NAMALWA (cell line): ENCODE measurements around the gene PTPRN2.
"Not testable (repeated sequence)": the region's sequence is repeated elsewhere in the genome, so short reads cannot be mapped to it uniquely, and the experiment has no call there.

Experiments used
- DNase-seq: peaks from one replicate; pipeline ENCODE4 v3.0.0-alpha.2; 2015; ENCODE audit warnings: low spot score

PTPRN2 gene

DNA sequence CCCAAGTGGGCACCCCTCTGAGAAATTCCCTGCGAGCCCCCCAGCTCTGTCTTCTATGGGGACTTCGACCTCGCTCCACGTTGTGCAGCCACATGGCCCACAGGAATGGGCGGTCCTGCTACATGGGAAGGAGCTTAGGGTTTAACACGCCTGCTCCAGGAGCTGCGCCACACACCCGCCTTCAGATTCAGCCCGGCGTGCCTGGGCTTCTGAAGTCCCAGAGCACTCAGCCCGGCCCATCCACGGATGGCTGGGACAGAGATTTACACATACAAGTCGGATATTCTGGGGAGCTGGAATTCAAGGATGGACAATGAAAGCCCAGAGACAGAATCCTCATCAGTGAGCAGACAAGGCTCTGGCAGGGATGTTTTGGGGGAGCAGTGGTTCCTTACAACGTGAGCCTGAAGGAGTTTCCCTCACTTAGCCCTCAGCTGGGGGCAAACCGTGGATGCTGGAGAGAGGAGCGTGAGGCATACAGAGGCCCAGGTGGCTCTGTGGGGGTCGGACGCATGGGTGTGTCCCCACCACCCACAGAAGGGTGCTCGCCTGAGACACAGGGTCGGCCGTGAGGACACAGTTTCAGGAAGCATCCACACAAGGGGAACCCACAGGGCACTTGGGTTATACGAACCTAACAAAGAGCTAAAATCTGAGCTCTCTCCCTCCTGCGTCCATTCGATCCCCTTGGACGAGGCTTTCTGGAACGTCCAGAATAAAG, 877.9 kb downstream of the PTPRN2 start:
- no peak for DNase-seq

DNA sequence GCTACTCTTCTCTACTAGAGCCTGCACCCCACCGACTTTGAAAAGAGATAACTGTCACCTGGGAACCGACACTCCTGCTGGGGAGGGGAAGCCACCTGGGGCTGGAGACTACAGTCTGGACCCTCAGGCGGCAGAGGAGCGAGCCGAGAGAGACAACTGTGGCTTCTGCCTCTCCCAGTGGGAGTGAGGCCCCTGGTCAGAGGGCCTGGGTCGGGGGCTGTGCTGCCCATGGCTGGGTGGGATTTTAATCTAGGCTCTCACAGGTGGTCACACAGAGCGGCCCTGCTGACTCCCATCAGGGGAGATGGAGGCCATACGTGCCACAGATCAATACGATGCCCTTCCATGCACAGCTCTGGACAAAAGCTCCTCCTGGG, 878.7 kb downstream of the PTPRN2 start:
- no peak for DNase-seq

DNA sequence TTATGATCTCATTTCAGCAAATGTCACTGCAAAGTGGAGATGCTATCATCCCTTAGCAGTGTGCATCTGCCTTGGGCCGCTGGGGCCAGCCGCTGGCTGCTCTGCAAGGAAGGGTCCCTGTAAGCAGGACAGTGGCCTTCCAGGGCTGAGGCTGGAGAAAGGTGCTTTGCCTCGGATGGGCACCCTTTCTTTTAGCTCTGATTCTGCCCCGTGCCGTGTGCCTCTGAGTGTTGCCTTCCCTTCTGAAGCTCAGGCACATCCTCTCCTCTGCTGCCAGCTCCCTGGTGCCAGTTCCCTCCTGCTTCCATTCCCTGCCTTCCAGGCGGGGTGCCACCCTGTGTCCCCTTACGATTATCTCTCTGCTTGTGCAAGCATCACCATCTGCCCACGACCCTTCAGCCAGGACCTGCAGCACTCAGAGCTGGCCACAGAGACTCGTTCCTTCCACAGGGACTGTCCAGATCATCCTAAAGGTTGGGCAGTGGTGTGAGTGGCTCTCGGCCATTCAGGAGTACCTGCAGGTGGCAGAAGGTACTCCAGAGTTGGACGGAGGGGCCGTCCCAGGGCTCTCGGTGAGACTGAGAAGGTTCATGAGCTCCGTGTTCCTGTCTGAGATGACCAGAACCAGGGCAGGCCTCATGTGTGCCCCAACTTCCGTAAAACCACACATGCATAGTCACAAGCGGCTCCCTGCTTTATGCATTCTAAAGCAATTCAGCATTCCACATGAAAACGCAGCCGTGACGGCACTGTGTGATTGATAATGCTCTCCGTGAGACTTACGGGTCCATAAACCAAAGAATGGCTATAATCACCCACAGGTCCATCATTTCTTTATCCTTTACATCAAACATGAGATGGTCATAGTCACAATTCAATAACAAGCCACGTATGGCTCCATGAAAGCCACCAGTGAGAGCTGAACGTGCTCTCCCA, 879.4 kb downstream of the PTPRN2 start:
- DNase-seq, result no peak

DNA sequence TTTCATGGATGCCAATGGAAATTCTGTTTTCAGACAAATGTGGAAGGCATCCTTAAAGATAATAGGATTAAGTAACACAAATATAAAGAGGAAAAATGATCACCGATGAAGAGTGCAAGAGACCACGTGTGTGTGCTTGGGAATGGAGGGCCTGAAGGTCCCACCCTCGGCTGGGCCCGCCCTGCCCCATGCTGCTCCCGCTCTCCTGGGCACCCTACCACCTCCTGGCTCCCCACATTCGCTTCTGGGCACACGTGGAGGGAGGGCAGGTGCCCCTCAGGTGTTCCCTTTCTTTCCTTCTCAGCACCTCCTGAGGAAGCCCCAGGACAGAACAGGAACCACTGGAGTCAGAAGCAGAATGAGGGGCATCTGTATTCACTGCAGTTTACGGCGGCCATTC, 883.3 kb downstream of the PTPRN2 start:
- no peak for DNase-seq

DNA sequence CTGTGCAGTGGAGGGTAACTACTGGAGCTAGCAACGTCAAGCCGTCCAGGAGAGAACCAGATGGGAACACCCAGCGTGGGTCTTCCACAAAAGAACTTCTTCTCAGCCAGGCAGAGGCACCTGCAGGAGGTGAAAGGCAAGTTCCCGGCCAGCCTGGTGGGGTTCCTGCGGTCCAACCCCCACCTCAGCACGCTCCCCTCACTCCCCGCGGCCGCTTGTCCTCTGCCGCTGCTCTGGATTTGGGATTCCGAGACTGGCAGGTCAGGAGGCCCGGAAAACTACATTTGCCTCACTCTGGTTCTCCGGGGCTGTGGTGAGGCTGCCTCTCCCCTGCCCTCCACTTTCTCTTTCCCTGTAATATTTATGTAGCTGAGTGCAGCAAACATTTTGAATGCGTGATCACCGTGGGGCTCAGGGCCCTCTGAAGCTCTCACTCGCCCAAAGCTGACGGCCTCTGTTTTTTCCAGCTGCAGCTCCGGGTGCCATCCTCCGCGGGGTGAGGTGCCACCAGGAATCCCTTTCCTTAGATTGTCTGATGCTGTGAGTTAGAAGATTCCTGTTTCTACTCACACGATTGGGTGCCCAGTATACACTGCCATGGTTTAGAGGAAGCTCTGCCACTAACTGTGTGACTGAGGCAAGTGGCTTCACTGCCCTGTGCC, 884.0 kb downstream of the PTPRN2 start:
- no peak for DNase-seq

DNA sequence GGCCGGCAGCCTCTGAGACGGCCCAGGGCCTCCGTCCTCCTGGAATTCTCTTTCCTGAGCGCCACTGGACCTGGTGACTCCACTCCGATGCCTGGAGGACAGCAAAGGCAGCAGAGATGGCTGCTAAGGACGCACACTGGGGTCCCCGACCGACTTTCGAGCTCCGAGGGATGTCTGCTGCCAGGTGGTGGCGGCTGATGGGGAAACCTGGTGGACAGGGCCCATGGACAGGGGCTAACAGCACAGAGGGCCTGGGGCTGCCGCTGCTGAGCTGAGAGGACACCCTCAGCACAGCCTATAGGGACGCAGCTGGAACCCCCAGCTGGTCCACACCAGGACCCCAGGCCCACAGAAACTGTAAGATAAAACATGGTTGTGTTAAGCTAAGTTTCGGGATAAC, 884.5 kb downstream of the PTPRN2 start:
- no peak for DNase-seq

DNA sequence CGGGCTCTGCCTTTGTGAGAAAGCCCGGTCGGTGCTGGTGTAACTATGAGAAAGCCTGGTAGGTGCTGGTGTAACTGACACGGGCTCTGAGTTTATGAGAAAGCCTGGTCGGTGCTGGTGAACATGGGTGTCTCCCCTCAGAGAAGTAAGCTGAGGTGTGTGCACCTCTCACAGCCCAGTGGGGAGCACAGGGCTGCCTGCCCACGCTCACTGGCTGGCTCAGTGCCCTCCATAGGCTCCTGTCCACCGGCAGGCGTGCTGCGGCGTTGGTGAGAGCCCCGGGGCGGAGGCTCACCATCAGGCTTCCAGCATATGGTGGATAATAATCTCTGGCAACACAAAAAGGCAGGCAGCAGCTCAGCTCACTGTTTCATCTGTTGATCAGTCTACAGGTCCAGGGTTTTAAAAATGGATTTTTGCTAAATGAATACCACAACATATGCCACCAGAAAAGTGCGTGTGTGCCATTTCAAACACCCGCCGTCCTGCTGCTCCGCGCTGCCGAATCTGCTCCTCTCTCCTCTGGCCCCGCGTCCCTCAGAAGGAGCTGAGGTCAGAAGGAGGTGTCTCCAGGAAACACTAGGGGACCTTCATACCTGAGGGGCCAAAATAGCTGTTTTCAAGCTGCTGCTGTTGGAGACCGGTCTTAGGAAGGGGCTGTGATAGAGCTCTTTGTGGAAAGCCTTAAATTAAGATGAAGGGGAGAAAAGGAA, 885.2 kb downstream of the PTPRN2 start:
- no peak for DNase-seq

DNA sequence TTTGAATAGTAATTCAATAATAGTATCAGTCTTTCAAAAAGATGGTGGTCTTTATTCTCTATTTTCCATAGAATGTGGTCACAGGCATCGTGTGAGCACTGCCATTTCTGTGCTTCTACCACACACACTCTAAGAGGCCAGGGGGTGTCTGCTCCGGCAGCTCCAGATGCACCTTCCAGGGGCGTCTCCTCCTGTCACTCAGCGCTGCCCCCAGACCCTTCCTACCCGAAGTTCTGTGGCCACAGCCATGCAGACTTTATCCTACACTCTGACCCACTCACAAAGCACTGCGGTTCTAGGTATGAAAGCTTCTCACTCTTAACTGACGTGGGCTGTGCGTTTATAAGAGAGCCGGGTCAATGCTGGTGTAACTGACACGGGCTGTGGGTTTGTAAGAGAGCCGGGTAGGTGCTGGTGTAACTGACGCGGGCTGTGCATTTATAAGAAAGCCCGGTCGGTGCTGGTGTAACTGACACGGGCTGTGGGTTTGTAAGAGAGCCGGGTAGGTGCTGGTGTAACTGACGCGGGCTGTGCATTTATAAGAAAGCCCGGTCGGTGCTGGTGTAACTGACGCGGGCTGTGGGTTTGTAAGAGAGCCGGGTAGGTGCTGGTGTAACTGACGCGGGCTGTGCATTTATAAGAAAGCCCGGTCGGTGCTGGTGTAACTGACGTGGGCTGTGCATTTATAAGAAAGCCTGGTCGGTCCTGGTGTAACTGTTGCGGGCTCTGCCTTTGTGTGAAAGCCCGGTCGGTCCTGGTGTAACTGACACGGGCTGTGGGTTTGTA, 886.0 kb downstream of the PTPRN2 start:
- not testable (repeated sequence) for DNase-seq

DNA sequence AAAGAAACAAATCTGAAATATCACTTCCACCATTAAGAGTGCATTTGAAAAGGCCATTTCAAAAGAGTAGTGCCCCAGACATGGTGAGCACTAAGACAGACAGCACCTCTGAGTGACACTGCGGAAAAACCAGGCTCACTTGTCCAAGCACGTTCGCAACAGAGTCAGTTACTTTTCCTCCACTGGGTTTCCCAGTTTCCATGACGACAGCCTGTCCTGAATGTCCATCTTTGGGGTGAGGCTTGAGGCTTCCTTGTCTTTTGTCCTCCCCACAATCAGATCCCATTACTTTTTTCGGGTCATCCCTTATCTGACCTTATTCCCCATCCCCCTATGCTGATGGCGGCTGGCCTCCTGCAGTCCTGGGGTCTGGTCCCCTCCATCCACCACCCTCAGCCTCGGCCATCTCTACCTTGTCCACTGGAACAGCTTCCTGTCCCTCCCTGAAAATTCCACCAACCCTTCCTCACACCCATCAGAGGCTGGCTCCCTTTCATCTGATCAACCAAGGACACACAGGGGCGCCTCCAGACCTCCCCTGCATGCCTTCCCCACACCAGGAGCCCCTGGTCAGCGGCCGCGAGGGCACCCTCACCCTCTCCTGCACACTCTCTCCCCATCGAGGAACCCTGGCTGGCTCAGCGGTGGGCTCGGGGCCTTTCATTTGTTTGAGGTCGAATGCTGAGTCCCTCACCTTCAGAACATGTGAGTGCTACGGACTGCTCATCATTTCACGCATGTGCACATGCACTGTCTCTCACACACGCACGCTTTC, 887.2 kb downstream of the PTPRN2 start:
- no peak for DNase-seq

DNA sequence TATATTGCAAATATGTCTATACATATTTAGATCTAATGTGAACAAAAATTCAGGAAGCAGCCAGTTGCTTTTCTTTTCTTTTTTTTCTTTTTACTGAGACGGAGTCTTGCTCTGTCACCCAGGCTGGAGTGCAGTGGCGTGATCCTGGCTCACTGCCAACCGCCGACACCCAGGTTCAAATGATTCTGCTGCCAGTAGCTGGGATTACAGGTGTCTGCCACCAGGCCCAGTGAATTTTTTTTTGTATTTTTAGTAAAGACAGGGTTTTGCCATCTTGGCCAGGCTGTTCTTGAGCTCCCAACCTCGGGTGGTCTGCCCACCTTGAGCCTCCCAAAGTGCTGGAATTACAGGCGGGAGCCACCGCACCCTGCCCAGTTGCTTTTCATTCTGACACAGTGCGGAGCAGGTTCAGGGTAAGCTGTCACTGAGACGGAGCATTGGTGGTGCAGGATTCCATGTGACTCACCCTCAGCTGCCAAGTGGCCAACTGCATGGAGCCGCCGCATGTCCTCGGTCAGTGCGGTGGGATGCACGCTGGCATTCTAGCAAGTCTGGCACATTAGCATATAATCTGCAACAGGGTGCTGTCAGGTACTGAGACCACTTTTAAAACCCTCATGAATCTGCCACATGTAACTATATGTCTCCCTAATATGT, 888.1 kb downstream of the PTPRN2 start:
- DNase-seq, result no peak

DNA sequence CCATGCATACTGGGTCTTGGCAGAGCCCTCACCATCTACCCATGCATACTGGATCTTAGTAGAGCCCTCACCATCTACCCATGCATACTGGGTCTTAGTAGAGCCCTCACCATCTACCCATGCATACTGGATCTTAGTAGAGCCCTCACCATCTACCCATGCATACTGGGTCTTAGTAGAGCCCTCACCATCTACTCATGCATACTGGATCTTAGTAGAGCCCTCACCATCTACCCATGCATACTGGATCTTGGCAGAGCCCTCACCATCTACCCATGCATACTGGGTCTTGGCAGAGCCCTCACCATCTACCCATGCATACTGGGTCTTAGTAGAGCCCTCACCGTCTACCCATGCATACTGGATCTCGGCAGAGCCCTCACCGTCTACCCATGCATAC, 890.3 kb downstream of the PTPRN2 start:
- not testable (repeated sequence) for DNase-seq

DNA sequence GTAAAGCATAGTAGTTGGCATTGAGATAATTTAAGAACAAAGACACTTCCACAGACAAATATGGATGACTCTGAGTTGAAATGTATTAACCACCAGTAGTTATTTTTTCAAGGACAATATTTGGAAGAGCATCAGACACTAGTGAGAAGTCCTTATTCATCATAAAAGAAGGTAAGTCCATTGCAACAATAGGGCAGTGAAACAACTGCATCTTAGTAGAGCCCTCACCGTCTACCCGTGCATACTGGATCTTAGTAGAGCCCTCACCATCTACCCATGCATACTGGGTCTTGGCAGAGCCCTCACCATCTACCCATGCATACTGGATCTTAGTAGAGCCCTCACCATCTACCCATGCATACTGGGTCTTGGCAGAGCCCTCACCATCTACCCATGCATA, 892.0 kb downstream of the PTPRN2 start:
- not testable (repeated sequence) for DNase-seq

DNA sequence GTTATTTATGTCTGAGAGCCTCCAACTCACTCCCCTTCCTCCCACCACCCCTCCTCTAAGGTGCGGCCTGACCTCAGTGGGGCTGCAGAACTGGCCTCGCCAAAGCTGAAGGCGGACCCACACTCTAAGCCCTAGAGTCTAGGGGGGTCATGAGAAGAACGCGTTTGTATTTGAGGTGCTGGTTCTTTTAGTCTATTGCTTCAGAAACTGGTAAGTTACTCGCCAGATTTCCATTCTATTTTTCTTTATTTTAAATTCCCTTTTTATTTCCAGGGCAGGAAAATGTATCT, 893.3 kb downstream of the PTPRN2 start:
- no peak for DNase-seq

DNA sequence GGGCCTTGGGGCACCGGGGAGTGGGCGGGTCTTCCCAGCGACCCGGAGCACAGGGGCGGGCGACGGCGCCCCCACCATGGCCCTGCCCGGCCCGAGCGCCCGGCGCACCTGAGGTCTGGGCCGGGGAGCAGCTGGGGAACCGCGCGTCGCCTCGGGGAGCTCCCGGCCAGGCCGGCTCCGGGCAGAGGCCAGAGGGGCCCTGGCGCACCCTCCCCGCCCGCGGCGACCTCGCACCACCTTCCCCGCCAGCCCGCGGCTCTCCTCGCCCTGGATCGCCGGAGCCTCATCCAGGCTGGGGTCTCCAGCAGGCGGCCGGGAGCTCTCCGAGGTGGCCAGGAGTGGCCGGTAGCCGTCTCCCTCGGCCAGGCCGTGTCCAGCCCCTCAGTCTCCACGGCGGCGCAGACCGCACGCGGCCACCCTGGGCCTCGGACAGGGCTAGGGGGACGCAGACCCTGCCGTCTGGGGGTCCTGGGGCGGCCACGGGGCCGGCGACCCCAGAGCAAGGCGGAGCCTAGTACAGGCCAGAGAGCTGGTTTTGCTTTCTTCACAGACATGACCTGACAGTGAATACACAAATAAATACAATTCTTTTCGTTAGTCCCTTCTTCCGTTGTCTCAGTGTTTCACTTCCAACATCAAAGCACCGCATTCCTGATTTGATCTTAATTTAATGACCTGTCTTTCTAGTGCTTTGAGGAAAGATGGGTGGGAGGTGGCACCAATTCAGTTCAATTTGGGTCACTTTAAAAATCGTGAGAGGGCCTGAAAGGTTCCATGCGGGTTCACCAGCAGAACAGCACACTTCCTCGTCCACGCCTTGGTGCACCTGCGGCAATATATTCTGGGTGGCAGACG, 893.9 kb downstream of the PTPRN2 start:
- DNase-seq, result no peak

DNA sequence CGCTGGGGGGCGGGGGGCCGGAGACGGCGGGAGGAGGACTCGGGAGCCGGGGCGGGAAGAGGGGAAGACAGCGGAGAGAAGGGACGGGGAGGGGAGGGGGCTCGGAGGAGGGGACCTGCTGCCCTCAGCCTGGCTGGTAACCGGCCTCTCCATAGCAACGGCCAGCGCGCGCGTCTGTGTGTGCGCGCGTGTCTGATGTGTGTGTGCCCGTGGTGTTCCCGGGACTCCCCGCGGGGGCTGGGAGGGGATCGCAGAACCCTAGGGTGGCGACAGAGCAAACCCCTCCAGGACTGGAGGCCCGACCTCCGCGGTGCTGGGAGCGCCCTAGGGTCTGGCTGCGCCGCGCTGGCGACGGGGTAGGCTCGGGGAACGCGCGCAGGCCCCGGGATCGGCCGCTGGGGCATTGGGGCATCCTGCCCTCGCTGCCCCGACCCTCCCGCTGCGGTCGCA, 894.5 kb downstream of the PTPRN2 start:
- no peak for DNase-seq

DNA sequence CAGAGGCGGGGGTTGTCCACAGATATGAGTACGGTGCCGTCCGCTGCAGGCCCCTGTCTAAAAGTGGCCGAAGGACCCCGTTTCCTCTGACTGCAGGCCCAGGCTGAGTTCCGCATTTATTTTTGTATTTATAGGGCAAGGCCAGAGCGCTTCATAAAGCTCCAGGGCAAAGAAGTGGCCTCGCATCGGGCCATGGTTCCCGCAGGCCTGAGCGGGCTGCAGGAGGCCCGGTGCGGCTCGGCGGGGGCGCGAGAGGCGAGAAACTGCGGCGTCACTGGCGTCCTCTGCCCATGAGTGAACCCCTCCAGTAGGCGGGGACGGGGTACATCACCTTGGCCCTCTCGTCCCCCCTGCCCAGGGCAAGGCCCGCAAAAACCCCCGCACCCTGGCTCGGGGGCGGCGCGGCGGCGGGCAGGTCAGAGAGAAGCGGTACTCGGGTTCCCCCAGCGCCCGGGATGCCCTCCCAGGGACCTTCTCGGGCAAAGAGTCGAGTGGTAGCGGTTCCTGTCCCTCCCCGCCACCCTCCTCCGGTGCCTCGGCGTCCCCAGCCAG, 895.1 kb downstream of the PTPRN2 start:
- DNase-seq, result no peak

DNA sequence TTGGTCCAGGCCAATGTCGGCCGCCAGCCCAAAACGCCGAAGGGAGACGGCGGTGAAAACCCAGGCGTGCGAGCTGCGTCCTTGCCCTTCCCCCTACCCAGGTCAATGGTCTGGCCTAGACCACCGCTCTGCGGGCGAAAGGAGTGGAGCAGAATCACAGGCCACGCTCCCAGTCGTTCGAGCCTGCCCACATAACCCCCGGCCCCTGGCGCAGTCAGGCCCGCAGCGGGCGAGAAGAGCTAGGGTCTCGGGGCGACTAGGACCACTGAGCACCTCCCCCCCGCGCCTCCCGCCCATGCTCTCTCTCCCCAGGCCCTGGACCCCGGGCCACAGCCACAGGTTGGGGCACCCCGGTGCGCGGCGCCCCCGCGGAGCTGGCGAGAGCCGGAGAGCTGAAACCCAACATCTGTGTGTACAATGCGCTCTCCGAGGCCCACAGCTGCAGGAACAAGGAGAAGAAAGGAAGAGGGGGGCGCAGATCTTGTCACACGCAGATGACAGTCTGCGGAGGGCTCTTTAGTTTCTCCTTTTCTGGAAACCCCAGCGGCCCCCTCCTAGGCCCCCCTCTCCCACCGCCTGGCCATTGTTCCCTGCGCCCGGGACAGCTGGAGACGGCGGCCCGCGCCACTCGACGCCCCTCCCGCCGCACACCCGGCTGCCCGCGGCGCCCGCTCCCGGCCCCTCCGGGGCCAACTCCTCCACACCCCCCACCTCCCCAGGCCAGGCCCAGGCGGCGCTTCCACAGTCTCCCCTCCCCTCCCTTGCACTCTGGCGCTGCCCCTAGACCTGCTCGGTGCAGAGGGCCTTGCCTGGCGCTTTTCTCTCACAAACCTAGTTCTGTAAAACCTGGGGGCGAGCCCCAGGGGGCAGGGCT, 895.8 kb downstream of the PTPRN2 start:
- no peak for DNase-seq
